ENCODE results near the gene FAM120AOS. TPM values are rescaled to one million over a fixed set of nuclear protein-coding genes. Genes with fewer than 3 reads are reported as not detected.

FAM120AOS gene
- polyA plus RNA-seq, 3 donors = 33.2 to 47.7 (median 41.6) TPM

DNA sequence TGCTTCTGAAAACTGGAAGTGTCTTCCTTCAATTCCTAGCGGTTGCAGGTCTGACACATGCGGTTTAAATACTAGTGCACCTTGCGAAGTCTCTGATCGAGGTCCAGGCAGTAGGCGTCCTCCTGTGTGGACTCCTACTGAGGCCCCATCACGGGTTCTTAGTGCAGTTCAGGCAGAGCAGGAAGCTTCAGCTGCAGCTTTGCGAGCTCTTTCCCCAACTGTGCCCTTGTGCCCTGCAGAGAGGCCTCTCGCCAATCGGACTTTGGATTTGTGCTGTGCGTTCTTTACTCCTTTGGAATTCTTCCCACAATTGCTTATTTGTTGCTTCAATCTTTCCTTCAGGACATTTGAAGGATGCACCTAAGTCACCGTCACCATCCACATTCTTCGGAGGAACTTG, 40.6 kb upstream of the FAM120AOS start:
- Histone ChIP-seq H3K4me2 (replicated peaks; ENCODE audit: extremely low read depth, low read length, poor library complexity, severe bottlenecking) (no peak overlapping the region), H3K9ac (ENCODE audit: insufficient read depth, low read length, poor library complexity, severe bottlenecking) (no peak overlapping the region), H4K20me1 (ENCODE audit: insufficient read depth, low read length) (peaks cover 71% of the 10 kb centered on the region), H3K27ac (ENCODE audit: low read depth in 1 of 2, low read length in 2 of 2) (no peak overlapping the region), H2AFZ (ENCODE audit: insufficient read depth, low read depth, low read length, poor library complexity, severe bottlenecking) (no peak overlapping the region), H3K36me3 (replicated peaks in 1 of 2; ENCODE audit: control insufficient read depth in 1 of 2, insufficient read depth in 2 of 2, low read length in 2 of 2) (peaks cover 62 to 82% of the 10 kb centered on the region in 2 donors), H3K4me3 (replicated peaks in 1 of 3; ENCODE audit: low read depth in 2 of 3, low read length in 3 of 3) (no peak overlapping the region), H3K27me3 (ENCODE audit: control insufficient read depth in 2 of 2, insufficient read depth in 2 of 2, low read length in 2 of 2) (no peaks in the 10 kb centered on the region), H3K79me2 (ENCODE audit: insufficient read depth, low read length) (peaks cover 87% of the 10 kb centered on the region), H3K9me3 (replicated peaks in 1 of 2; ENCODE audit: control insufficient read depth in 1 of 2, insufficient read depth in 1 of 2, low read length in 2 of 2) (no peaks in the 10 kb centered on the region), H3K4me1 (ENCODE audit: control insufficient read depth in 1 of 2, insufficient read depth in 2 of 2, low read length in 2 of 2) (peaks cover 6 to 14% of the 10 kb centered on the region in 2 donors)
- H3K27me3 Mint-ChIP-seq (ENCODE audit: low read depth in 3 of 3) = no peaks in the 10 kb centered on the region
- 98% methylated on average over 12 of the region's 12 CpGs for WGBS (ENCODE audit: insufficient coverage)
- TF ChIP-seq, protein P1, sequence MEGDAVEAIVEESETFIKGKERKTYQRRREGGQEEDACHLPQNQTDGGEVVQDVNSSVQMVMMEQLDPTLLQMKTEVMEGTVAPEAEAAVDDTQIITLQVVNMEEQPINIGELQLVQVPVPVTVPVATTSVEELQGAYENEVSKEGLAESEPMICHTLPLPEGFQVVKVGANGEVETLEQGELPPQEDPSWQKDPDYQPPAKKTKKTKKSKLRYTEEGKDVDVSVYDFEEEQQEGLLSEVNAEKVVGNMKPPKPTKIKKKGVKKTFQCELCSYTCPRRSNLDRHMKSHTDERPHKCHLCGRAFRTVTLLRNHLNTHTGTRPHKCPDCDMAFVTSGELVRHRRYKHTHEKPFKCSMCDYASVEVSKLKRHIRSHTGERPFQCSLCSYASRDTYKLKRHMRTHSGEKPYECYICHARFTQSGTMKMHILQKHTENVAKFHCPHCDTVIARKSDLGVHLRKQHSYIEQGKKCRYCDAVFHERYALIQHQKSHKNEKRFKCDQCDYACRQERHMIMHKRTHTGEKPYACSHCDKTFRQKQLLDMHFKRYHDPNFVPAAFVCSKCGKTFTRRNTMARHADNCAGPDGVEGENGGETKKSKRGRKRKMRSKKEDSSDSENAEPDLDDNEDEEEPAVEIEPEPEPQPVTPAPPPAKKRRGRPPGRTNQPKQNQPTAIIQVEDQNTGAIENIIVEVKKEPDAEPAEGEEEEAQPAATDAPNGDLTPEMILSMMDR (IDR thresholded peaks at IDR 0.05) = no peak
- H3K27ac Mint-ChIP-seq = peak overlapping the region in 3 of 7 donors; percentile 12 to 76 (median 63)
- intact Hi-C loops (cut with micrococcal nuclease) = no loop called here
- H3K9me3 Mint-ChIP-seq = no peaks in the 10 kb centered on the region
- no peak overlapping the region for H3K4me3 Mint-ChIP-seq
- peaks cover 65 to 77% of the 10 kb centered on the region in 2 donors for H3K36me3 Mint-ChIP-seq
- DNase-seq = no peak
- peaks cover 11% of the 10 kb centered on the region for H3K4me1 Mint-ChIP-seq

DNA sequence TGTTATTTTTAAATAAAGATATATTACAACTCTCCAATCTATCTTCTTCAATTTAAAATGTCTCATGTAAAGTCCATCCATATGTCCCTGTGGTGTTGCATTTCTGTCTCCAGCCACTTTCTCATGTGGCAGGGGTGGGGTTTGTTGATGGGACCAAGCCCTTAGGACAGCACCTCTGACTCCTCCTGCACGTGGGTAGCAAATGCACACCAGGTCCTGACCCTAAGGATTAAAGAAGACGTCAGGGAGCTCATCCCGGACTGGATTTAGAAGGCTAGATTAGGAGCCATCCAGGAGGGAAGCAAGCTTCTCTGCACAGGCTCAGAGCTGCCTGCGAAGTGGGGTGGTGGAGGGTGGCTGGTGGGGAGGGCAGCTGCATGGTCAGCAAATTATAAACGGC, 38.9 kb upstream of the FAM120AOS start:
- Histone ChIP-seq H3K27ac (ENCODE audit: low read depth in 1 of 2, low read length in 2 of 2) (no peak overlapping the region), H3K27me3 (ENCODE audit: control insufficient read depth in 2 of 2, insufficient read depth in 2 of 2, low read length in 2 of 2) (no peaks in the 10 kb centered on the region), H3K4me2 (replicated peaks; ENCODE audit: extremely low read depth, low read length, poor library complexity, severe bottlenecking) (no peak overlapping the region), H3K36me3 (replicated peaks in 1 of 2; ENCODE audit: control insufficient read depth in 1 of 2, insufficient read depth in 2 of 2, low read length in 2 of 2) (peaks cover 48 to 81% of the 10 kb centered on the region in 2 donors), H3K9ac (ENCODE audit: insufficient read depth, low read length, poor library complexity, severe bottlenecking) (no peak overlapping the region), H3K9me3 (replicated peaks in 1 of 2; ENCODE audit: control insufficient read depth in 1 of 2, insufficient read depth in 1 of 2, low read length in 2 of 2) (no peaks in the 10 kb centered on the region), H3K4me3 (replicated peaks in 1 of 3; ENCODE audit: low read depth in 2 of 3, low read length in 3 of 3) (no peak overlapping the region), H2AFZ (ENCODE audit: insufficient read depth, low read depth, low read length, poor library complexity, severe bottlenecking) (no peak overlapping the region), H3K4me1 (ENCODE audit: control insufficient read depth in 1 of 2, insufficient read depth in 2 of 2, low read length in 2 of 2) (peaks cover 6 to 14% of the 10 kb centered on the region in 2 donors), H4K20me1 (ENCODE audit: insufficient read depth, low read length) (peaks cover 84% of the 10 kb centered on the region), H3K79me2 (ENCODE audit: insufficient read depth, low read length) (peaks cover 90% of the 10 kb centered on the region)
- 62% methylated on average over 3 of the region's 5 CpGs for WGBS (ENCODE audit: insufficient coverage)
- Mint-ChIP-seq H3K27me3 (ENCODE audit: low read depth in 3 of 3) (no peaks in the 10 kb centered on the region), H3K36me3 (peaks cover 64 to 75% of the 10 kb centered on the region in 2 donors), H3K27ac (peak overlapping the region in 3 of 7 donors; percentile 16 to 55 (median 38)), H3K4me1 (peaks cover 25% of the 10 kb centered on the region), H3K4me3 (no peak overlapping the region), H3K9me3 (peaks cover 0 to 3% (median 0%) of the 10 kb centered on the region in 7 donors)
- TF ChIP-seq, protein P1 (IDR thresholded peaks at IDR 0.05) = no peak
- no peak for DNase-seq
- intact Hi-C loops (cut with micrococcal nuclease) = no loop called here

Data from CD14-positive monocyte (primary cell).